GM21390 (cell line): ENCODE data around the gene RNASEL.
"Not testable (repeated sequence)": the region's sequence is repeated elsewhere in the genome, so short reads cannot be mapped to it uniquely, and the experiment has no call there.

ENCODE experiments used
- ATAC-seq: cut with Tn5 transposase; IDR thresholded peaks from one replicate; pipeline ENCODE4 v1.9.1; 2021; ENCODE audit not compliant: unreplicated experiment

RNASEL gene

GRCh38 chr1:182564406-182565004 lies 24.6 kb downstream of the RNASEL start:
- ATAC-seq: no peak

GRCh38 chr1:182563095-182563494 lies 26.0 kb downstream of the RNASEL start:
- ATAC-seq: no peak

- no peak for ATAC-seq
Measured at GRCh38 chr1:182561456-182561855, 27.6 kb downstream of the RNASEL start.

GRCh38 chr1:182560392-182560984 lies 28.6 kb downstream of the RNASEL start:
- no peak for ATAC-seq

GRCh38 chr1:182556279-182556678 lies 32.8 kb downstream of the RNASEL start:
- no peak for ATAC-seq

GRCh38 chr1:182555493-182555892 lies 33.6 kb downstream of the RNASEL start:
- no peak for ATAC-seq

GRCh38 chr1:182552527-182552926 lies 36.5 kb downstream of the RNASEL start:
- no peak for ATAC-seq

GRCh38 chr1:182549811-182550210 lies 39.2 kb downstream of the RNASEL start:
- ATAC-seq: no peak

- no peak for ATAC-seq
Measured at GRCh38 chr1:182549346-182549745, 39.7 kb downstream of the RNASEL start.

- no peak for ATAC-seq
Measured at GRCh38 chr1:182533896-182534295, 55.2 kb downstream of the RNASEL start.

GRCh38 chr1:182528206-182528605 lies 60.9 kb downstream of the RNASEL start:
- ATAC-seq: not testable (repeated sequence)

- ATAC-seq: no peak
Measured at GRCh38 chr1:182527680-182528079, 61.4 kb downstream of the RNASEL start.

- no peak for ATAC-seq
Measured at GRCh38 chr1:182525342-182525741, 63.7 kb downstream of the RNASEL start.
